GM23248 (cell line): ENCODE measurements around the gene SLC9A9. TPM values are rescaled to one million over a fixed set of nuclear protein-coding genes. Genes with fewer than 3 reads are reported as not detected.

Experiments used
- DNase-seq: peaks from one replicate; pipeline ENCODE4 v3.0.0-alpha.2; 2015
- H2AFZ ChIP-seq: fragments of 200-600 bp; sonication (generic); 2 replicates; pipeline ENCODE4 v1.6.1; 2016; ENCODE audit warnings: antibody characterized with exemption
- H3F3A ChIP-seq: fragments of 200-600 bp; sonication (generic); 2 replicates; pipeline ENCODE4 v1.6.1; 2016; ENCODE audit warnings: mild to moderate bottlenecking, antibody characterized with exemption, mixed run types; ENCODE audit not compliant: insufficient read depth
- H3K27ac ChIP-seq: fragments of 200-600 bp; sonication (generic); 2 replicates; pipeline ENCODE4 v1.5.1; 2016; ENCODE audit warnings: mild to moderate bottlenecking
- H3K27me3 ChIP-seq: fragments of 200-600 bp; sonication (generic); replicated peaks from 2 replicates; pipeline ENCODE4 v1.6.1; 2016; ENCODE audit warnings: mild to moderate bottlenecking; ENCODE audit not compliant: insufficient read depth
- H3K36me3 ChIP-seq: fragments of 200-600 bp; sonication (generic); 2 replicates; pipeline ENCODE4 v1.6.1; 2016; ENCODE audit warnings: low read depth, mild to moderate bottlenecking
- H3K4me1 ChIP-seq: fragments of 200-600 bp; sonication (generic); 2 replicates; pipeline ENCODE4 v1.6.1; 2016; ENCODE audit warnings: mild to moderate bottlenecking; ENCODE audit not compliant: insufficient read depth
- H3K4me2 ChIP-seq: fragments of 200-600 bp; sonication (generic); one replicate; pipeline ENCODE4 v1.6.1; 2016; ENCODE audit warnings: mild to moderate bottlenecking; ENCODE audit not compliant: unreplicated experiment
- H3K4me3 ChIP-seq: fragments of 200-600 bp; sonication (generic); 2 replicates; pipeline ENCODE4 v1.5.1; 2016; ENCODE audit warnings: mild to moderate bottlenecking
- H3K79me2 ChIP-seq: fragments of 200-600 bp; sonication (generic); 2 replicates; pipeline ENCODE4 v1.6.1; 2016; ENCODE audit warnings: mild to moderate bottlenecking; ENCODE audit not compliant: insufficient read depth
- H3K9ac ChIP-seq: fragments of 200-600 bp; sonication (generic); 2 replicates; pipeline ENCODE4 v1.6.1; 2016; ENCODE audit warnings: mild to moderate bottlenecking
- H3K9me2 ChIP-seq: fragments of 200-600 bp; sonication (generic); 2 replicates; pipeline ENCODE4 v1.6.1; 2016; ENCODE audit warnings: mixed run types, mild to moderate bottlenecking, moderate library complexity; ENCODE audit not compliant: insufficient read depth
- H3K9me3 ChIP-seq: fragments of 200-600 bp; sonication (generic); one replicate; pipeline ENCODE4 v1.6.1; 2017; ENCODE audit warnings: low read depth
- H4K20me1 ChIP-seq: fragments of 200-600 bp; sonication (generic); 2 replicates; pipeline ENCODE4 v1.6.0; 2016; ENCODE audit not compliant: insufficient read depth
- EZH2 ChIP-seq: fragments of 200-600 bp; sonication (generic); IDR thresholded peaks from 2 replicates; pipeline ENCODE4 v1.6.1; 2018; ENCODE audit warnings: antibody characterized with exemption, mild to moderate bottlenecking; ENCODE audit not compliant: insufficient read depth, poor library complexity, severe bottlenecking
- EZH2phosphoT487 ChIP-seq: fragments of 200-600 bp; sonication (generic); IDR thresholded peaks from 2 replicates; pipeline ENCODE4 v1.6.1; 2018; ENCODE audit warnings: antibody characterized with exemption, moderate library complexity, mild to moderate bottlenecking, low read depth; ENCODE audit not compliant: insufficient read depth
- WGBS, 2 experiments: methylation state at CpG; one replicate each; pipeline ENCODE4 v1.1.6; 2015 to 2017; ENCODE audit warnings: low lambda C conversion rate in 2 of 2, low coverage in 1 of 2; ENCODE audit errors: missing lambda C conversion rate in 2 of 2; 5-methylcytosine and 5-hydroxymethylcytosine counted together
- in situ Hi-C: fragments of 300-500 bp; cut with MboI; formaldehyde crosslinking; loops from 2 replicates; pipeline ENCODE4 v1.15.0; 2020
- polyA plus RNA-seq: library from polyadenylated mRNA; unstranded; fragments of >200 nt; fragmentation: Nextera tagmentation; extraction: Ambion mirVana; gene quantifications from 2 replicates; pipeline ENCODE4 v1.2.1, GENCODE V29; 2016
- total RNA-seq: library from RNA; depleted of rRNA; stranded (reverse); fragments of >200 nt; shearing (Covaris generic); gene quantifications from 2 replicates; pipeline ENCODE4 v1.2.3, GENCODE V29; 2014

The SLC9A9 gene
- total and polyA plus RNA-seq, 2 experiments from 2014 or later, result 2.8 to 3.2 TPM

DNA sequence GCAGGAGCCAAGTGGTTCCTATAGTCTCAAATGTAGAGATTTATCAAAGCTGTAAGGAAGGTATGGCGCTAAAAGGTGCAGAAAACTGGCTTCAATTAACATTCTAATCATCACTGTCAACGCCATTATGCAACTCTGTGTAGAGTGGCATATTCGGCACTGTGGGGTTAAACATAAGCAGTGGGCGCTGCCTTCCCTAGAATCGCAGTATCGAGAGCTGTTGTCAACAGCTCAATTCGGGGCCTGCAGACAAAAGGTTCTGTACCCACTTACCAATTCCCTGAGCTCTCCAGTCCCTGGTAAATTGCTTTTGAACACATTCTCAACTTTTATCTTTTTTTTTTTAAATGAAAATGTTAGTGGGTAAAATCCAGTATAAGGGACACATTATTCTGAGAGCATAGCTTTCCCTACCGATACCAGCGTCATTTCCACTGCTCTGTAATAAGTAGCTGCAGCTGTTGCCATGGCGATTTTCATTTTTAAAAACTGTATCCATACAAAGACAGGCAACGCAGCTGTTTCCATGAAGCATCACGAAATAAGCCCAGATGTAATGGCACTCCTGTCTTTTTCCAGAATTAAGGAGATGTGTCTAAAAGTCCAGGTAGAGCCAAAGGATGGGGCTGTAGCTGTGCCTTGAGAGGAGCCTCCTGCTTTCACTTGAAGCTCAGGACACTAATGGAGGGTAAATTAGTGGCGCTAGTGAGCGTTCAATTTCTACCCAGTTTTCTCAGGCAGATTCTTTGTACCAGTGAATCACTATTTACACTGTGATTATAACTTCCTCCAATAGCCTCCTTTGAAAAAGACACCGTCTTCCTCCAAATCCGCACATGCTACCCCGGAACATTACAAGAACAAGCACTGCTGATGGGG lies 250.3 kb downstream of the SLC9A9 start:
- no peaks in the 10 kb centered on the region for H3K4me1 ChIP-seq
- H3K4me2 ChIP-seq, result no peak overlapping the region
- H4K20me1 ChIP-seq, result no peaks in the 10 kb centered on the region
- no peaks in the 10 kb centered on the region for H3K36me3 ChIP-seq
- H3K9me2 ChIP-seq, result no peaks in the 10 kb centered on the region
- no peaks in the 10 kb centered on the region for H3K79me2 ChIP-seq
- H3F3A ChIP-seq, result no peaks in the 10 kb centered on the region
- no peak for DNase-seq
- H3K9ac ChIP-seq, result no peak overlapping the region
- WGBS, 2 experiments, result 75 to 79% methylated on average over 17 of the region's 17 CpGs
- in situ Hi-C loops, result no loop called here
- H3K27ac ChIP-seq, result no peak overlapping the region
- no peaks in the 10 kb centered on the region for H3K9me3 ChIP-seq
- no peak overlapping the region for H2AFZ ChIP-seq
- TF ChIP-seq EZH2, result no peak
- TF ChIP-seq EZH2phosphoT487, result no peak
- no peak overlapping the region for H3K4me3 ChIP-seq
- no peaks in the 10 kb centered on the region for H3K27me3 ChIP-seq

DNA sequence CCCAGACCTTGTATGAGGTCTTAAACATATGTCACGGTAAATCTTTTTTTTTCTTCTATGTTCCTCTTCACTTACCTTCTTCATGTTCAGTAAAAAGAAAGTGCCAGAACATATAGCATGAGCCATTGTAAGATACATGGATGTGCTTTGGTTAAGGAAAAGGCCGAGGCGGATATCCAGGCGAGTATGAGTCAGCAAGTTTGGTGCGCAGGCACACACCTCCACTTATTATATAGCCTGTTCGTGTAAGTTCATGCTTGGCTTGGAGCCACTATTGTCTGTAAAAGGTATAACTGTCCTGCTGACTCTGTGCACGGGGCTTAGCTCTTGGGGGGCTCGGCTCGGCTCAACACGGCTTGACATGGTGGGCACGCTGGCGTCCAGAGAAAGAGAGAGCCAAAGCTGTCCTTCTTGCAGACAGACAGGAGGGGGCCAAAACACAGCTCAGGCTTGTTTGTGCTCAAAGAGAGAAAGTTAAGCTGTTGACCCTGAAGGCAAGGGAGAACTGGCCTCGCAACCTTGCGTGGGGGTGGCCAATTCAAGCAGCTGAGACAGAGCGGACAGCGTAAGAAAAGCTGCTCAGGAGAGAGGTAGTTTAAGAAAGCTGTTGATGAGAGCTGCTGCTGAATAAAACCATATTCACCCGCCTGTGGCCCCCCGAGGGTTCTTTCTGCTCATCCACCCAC lies 251.2 kb downstream of the SLC9A9 start:
- no peak overlapping the region for H3K4me2 ChIP-seq
- no peak overlapping the region for H2AFZ ChIP-seq
- in situ Hi-C loops, result no loop called here
- H3K79me2 ChIP-seq, result no peaks in the 10 kb centered on the region
- H3K4me3 ChIP-seq, result no peak overlapping the region
- TF ChIP-seq EZH2 (no peak), EZH2phosphoT487 (no peak)
- H3K9ac ChIP-seq, result no peak overlapping the region
- H3K36me3 ChIP-seq, result no peaks in the 10 kb centered on the region
- H4K20me1 ChIP-seq, result no peaks in the 10 kb centered on the region
- H3K9me2 ChIP-seq, result no peaks in the 10 kb centered on the region
- no peaks in the 10 kb centered on the region for H3K9me3 ChIP-seq
- H3K27ac ChIP-seq, result no peak overlapping the region
- no peaks in the 10 kb centered on the region for H3K27me3 ChIP-seq
- H3F3A ChIP-seq, result no peaks in the 10 kb centered on the region
- DNase-seq, result no peak
- 92% methylated on average over 18 of the region's 18 CpGs for WGBS, 2 experiments
- H3K4me1 ChIP-seq, result no peaks in the 10 kb centered on the region

DNA sequence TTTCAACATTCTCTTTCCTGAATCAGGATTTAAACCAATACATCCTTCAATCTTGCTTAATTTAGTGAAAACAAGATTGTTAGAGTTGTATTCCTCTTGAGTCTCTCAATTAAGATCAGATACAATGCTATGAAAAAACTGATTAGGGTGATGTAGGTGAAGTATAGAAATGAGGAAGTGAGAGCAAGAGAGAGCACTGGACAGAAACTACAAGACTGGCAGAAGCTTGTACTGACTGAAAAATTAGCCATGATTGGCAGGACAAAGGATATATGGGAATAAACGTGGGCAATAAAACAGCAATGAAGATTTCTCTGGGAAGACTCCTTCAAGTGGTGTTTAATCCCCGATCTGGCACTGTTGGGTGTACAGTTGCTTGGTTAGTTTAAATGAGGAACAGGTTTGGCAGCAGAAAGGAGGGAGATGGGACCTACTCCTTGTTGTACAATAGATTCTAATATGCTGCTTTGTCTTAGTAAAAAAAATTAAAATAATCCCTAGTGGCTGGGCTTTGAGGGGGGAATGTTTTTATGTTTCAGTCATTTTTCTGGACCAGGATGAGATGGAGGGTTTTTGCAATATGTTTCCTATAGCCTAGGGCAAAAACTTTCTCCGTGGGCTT lies 252.7 kb downstream of the SLC9A9 start:
- Histone ChIP-seq H3K27me3 (no peaks in the 10 kb centered on the region), H3K27ac (no peak overlapping the region), H3K4me2 (no peak overlapping the region), H3K4me3 (no peak overlapping the region), H3K9me2 (no peaks in the 10 kb centered on the region), H3K79me2 (no peaks in the 10 kb centered on the region), H4K20me1 (no peaks in the 10 kb centered on the region), H3K36me3 (no peaks in the 10 kb centered on the region), H3K9ac (no peak overlapping the region), H3K4me1 (no peaks in the 10 kb centered on the region), H3F3A (no peaks in the 10 kb centered on the region), H2AFZ (no peak overlapping the region), H3K9me3 (no peaks in the 10 kb centered on the region)
- WGBS, 2 experiments, result 48 to 50% methylated on average over 3 of the region's 3 CpGs
- no peak for TF ChIP-seq EZH2
- no peak for DNase-seq
- in situ Hi-C loops, result no loop called here

DNA sequence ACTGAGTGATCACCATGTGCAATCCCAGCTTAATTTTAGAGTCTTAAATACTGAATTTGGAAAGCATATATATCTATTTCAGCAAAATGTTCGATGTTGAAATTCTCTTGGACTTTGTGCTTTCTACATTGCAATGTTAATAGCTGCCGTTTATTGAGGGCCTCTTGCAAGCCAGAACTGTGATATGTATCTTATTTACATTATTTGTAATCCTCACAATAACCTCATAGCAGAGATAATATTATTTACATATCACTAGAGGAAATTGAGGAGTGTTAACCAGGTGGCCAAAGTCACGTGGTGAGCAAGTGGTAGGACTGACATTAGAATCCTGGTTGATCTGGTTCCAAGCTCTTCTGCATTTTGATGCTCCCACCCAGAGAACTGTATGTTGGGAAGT lies 254.1 kb downstream of the SLC9A9 start:
- DNase-seq, result no peak

More for the DNA sequence above, 254.1 kb downstream of the SLC9A9 start:
- in situ Hi-C loops, result no loop called here
- Histone ChIP-seq H3K9me2 (no peaks in the 10 kb centered on the region), H3K4me1 (no peaks in the 10 kb centered on the region), H2AFZ (no peak overlapping the region), H3F3A (no peaks in the 10 kb centered on the region), H3K4me2 (no peak overlapping the region), H3K27ac (no peak overlapping the region), H3K36me3 (no peaks in the 10 kb centered on the region), H3K4me3 (no peak overlapping the region), H3K27me3 (no peaks in the 10 kb centered on the region), H4K20me1 (no peaks in the 10 kb centered on the region), H3K9ac (no peak overlapping the region), H3K79me2 (no peaks in the 10 kb centered on the region), H3K9me3 (no peaks in the 10 kb centered on the region)
- WGBS, 2 experiments, result 96 to 99% methylated on average over 3 of the region's 3 CpGs
- TF ChIP-seq EZH2, result no peak
- no peak for TF ChIP-seq EZH2phosphoT487
